Aorta (tissue), 5 donors: Measurements from ENCODE around the gene EPHA3. TPM values are rescaled to one million over a fixed set of nuclear protein-coding genes. Genes with fewer than 3 reads are reported as not detected.
A peak's percentile ranks its signal among the peaks of the same experiment; 100 is the strongest.

ENCODE experiments used
- ATAC-seq: fragments of 200-7000 bp; cut with Tn5 transposase; one replicate; pipeline ENCODE4 v1.9.1; 2022; ENCODE audit warnings: moderate library complexity; ENCODE audit not compliant: low FRiP score
- DNase-seq, 2 donors: peaks; one replicate each; pipeline ENCODE4 v3.0.0-alpha.2; 2020
- H3K27ac ChIP-seq, 2 donors: one replicate each; pipeline ENCODE4 v1.5.1; 2013; ENCODE audit warnings: low read length in 2 of 2, mild to moderate bottlenecking in 2 of 2, moderate library complexity in 2 of 2, control low read depth in 1 of 2, inconsistent platforms in 1 of 2, low read depth in 1 of 2
- H3K27me3 ChIP-seq, 2 donors: one replicate each; pipeline ENCODE4 v1.6.1; 2013; ENCODE audit warnings: control low read depth in 1 of 2, low read length in 1 of 2, mild to moderate bottlenecking in 1 of 2, moderate library complexity in 1 of 2; ENCODE audit not compliant: insufficient read depth in 2 of 2, control insufficient read depth in 1 of 2
- H3K36me3 ChIP-seq, 2 donors: one replicate each; pipeline ENCODE4 v1.6.1; 2013; ENCODE audit warnings: control low read depth in 1 of 2, low read length in 1 of 2, mild to moderate bottlenecking in 1 of 2; ENCODE audit not compliant: insufficient read depth in 2 of 2, control insufficient read depth in 1 of 2
- H3K4me1 ChIP-seq, 2 donors: one replicate each; pipeline ENCODE4 v1.6.1; 2013; ENCODE audit warnings: low read length in 2 of 2, control low read depth in 1 of 2, mild to moderate bottlenecking in 1 of 2, moderate library complexity in 1 of 2; ENCODE audit not compliant: insufficient read depth in 2 of 2, control insufficient read depth in 1 of 2
- H3K4me3 ChIP-seq, 2 donors: one replicate each; pipeline ENCODE4 v1.5.1; 2013; ENCODE audit warnings: low read length in 2 of 2, control low read depth in 1 of 2, mild to moderate bottlenecking in 1 of 2
- H3K9me3 ChIP-seq: one replicate; pipeline ENCODE4 v1.6.1; 2013; ENCODE audit warnings: mild to moderate bottlenecking, low read length; ENCODE audit not compliant: control insufficient read depth
- WGBS, 2 donors: extraction: QIAGEN DNeasy Blood & Tissue Kit; methylation state at CpG; one replicate each; pipeline ENCODE4 v1.1.7; 2013; 5-methylcytosine and 5-hydroxymethylcytosine counted together
- intact Hi-C, 2 donors: fragments of 100-400 bp; cut with DNase I; formaldehyde crosslinking; loops; one replicate each; pipeline versions ENCODE4 v1.14.2 to v1.15.0; 2022
- polyA plus RNA-seq, 2 donors: library from polyadenylated mRNA; stranded (reverse); fragments of 200-250 nt; gene quantifications; one replicate each; pipeline ENCODE4 v1.2.3, GENCODE V29; 2013
- total RNA-seq, 2 donors: library from RNA; stranded (reverse); fragmentation: NEBNext Ultra II Directional; extraction: Animal tissue kit (Norgen Biotek cat#: 25700); gene quantifications; one replicate each; pipeline ENCODE4 v1.2.1, GENCODE V29; 2021
- donor health status: healthy with polysubstance abuse.
- donor health status: Bipolar disorder and iron deficiency.
- donor health status: DM: no; HTN: no; CAD: no.
- donor health status: DM: no; HTN: no; CAD: no.
- donor health status: DM: yes; HTN: yes; CAD: no.

EPHA3 gene
- total and polyA plus RNA-seq, 4 donors = 1.0 to 19.3 (median 6.7) TPM

- Histone ChIP-seq H3K27me3 (no peaks in the 10 kb centered on the region), H3K36me3 (no peaks in the 10 kb centered on the region), H3K4me1 (no peaks in the 10 kb centered on the region), H3K9me3 (no peaks in the 10 kb centered on the region), H3K27ac (no peak overlapping the region), H3K4me3 (no peak overlapping the region)
- ATAC-seq (no peak), DNase-seq (no peak)
- 84 to 86% methylated on average over 3 of the region's 3 CpGs for WGBS, 2 donors
- intact Hi-C loops = loop anchor here in 1 of 2 donors (10.0 kb wide), 1 partner anchor 893 kb away; no protein-coding TSS in a partner anchor
Observed at GRCh38 chr3:89098173-89098572, 9.2 kb upstream of the EPHA3 start.

- Histone ChIP-seq H3K9me3 (peaks cover 1% of the 10 kb centered on the region), H3K27me3 (no peaks in the 10 kb centered on the region), H3K4me1 (no peaks in the 10 kb centered on the region), H3K36me3 (no peaks in the 10 kb centered on the region), H3K4me3 (no peak overlapping the region), H3K27ac (no peak overlapping the region)
- DNase-seq (no peak), ATAC-seq (peak; percentile 83)
- 23 to 24% methylated on average over 8 of the region's 8 CpGs for WGBS, 2 donors
- intact Hi-C loops = loop anchor here in 1 of 2 donors (10.0 kb wide), 1 partner anchor 894 kb away; no protein-coding TSS in a partner anchor
Observed at GRCh38 chr3:89098964-89099585, 8.3 kb upstream of the EPHA3 start.

- ATAC-seq (no peak), DNase-seq (no peak)
- H3K27ac ChIP-seq = no peak overlapping the region
- H3K9me3 ChIP-seq = peaks cover 1% of the 10 kb centered on the region
- no peaks in the 10 kb centered on the region for H3K27me3 ChIP-seq
- H3K4me3 ChIP-seq = no peak overlapping the region
- intact Hi-C loops = no loop called here
- H3K4me1 ChIP-seq = peaks cover 0 to 1% of the 10 kb centered on the region in 2 donors
- no peaks in the 10 kb centered on the region for H3K36me3 ChIP-seq
Observed at GRCh38 chr3:89101251-89101650, 6.2 kb upstream of the EPHA3 start.

GRCh38 chr3:89101921-89102320 lies 5.5 kb upstream of the EPHA3 start:
- 90 to 98% methylated on average over 1 of the region's 1 CpG for WGBS, 2 donors
- Histone ChIP-seq H3K4me1 (peaks cover 0 to 1% of the 10 kb centered on the region in 2 donors), H3K4me3 (no peak overlapping the region), H3K36me3 (no peaks in the 10 kb centered on the region), H3K27me3 (no peaks in the 10 kb centered on the region), H3K27ac (no peak overlapping the region), H3K9me3 (peaks cover 1% of the 10 kb centered on the region)
- intact Hi-C loops = no loop called here
- ATAC-seq (no peak), DNase-seq (no peak)

GRCh38 chr3:89104499-89104898 lies 2.9 kb upstream of the EPHA3 start:
- peaks cover 0 to 1% of the 10 kb centered on the region in 2 donors for H3K4me1 ChIP-seq
- H3K36me3 ChIP-seq = no peaks in the 10 kb centered on the region
- no peak for ATAC-seq
- DNase-seq = no peak
- intact Hi-C loops = no loop called here
- no peak overlapping the region for H3K27ac ChIP-seq
- H3K9me3 ChIP-seq = peaks cover 1% of the 10 kb centered on the region
- no peak overlapping the region for H3K4me3 ChIP-seq
- 71 to 75% methylated on average over 3 of the region's 3 CpGs for WGBS, 2 donors
- H3K27me3 ChIP-seq = no peaks in the 10 kb centered on the region

- no peak for DNase-seq
- no peaks in the 10 kb centered on the region for H3K36me3 ChIP-seq
- H3K4me3 ChIP-seq = no peak overlapping the region
- WGBS, 2 donors = 93 to 97% methylated on average over 1 of the region's 1 CpG
- no peaks in the 10 kb centered on the region for H3K27me3 ChIP-seq
- intact Hi-C loops = no loop called here
- H3K4me1 ChIP-seq = peaks cover 0 to 1% of the 10 kb centered on the region in 2 donors
- ATAC-seq = no peak
- no peak overlapping the region for H3K27ac ChIP-seq
- peaks cover 1% of the 10 kb centered on the region for H3K9me3 ChIP-seq
Observed at GRCh38 chr3:89105503-89105902, 1.9 kb upstream of the EPHA3 start.

GRCh38 chr3:89108291-89108550 lies 800 bp downstream of the EPHA3 start:
- Histone ChIP-seq H3K27me3 (no peaks in the 10 kb centered on the region), H3K4me1 (peaks cover 0 to 1% of the 10 kb centered on the region in 2 donors), H3K4me3 (no peak overlapping the region), H3K9me3 (peaks cover 1% of the 10 kb centered on the region), H3K36me3 (no peaks in the 10 kb centered on the region), H3K27ac (no peak overlapping the region)
- ATAC-seq (no peak), DNase-seq (no peak)
- 39 to 43% methylated on average over 5 of the region's 5 CpGs for WGBS, 2 donors
- intact Hi-C loops = no loop called here

GRCh38 chr3:89113344-89113743 lies 5.9 kb downstream of the EPHA3 start:
- no peaks in the 10 kb centered on the region for H3K27me3 ChIP-seq
- no peak overlapping the region for H3K4me3 ChIP-seq
- no peak for ATAC-seq
- 68 to 69% methylated on average over 4 of the region's 4 CpGs for WGBS, 2 donors
- no peaks in the 10 kb centered on the region for H3K4me1 ChIP-seq
- DNase-seq = no peak
- intact Hi-C loops = no loop called here
- no peaks in the 10 kb centered on the region for H3K9me3 ChIP-seq
- no peaks in the 10 kb centered on the region for H3K36me3 ChIP-seq
- no peak overlapping the region for H3K27ac ChIP-seq

DNA sequence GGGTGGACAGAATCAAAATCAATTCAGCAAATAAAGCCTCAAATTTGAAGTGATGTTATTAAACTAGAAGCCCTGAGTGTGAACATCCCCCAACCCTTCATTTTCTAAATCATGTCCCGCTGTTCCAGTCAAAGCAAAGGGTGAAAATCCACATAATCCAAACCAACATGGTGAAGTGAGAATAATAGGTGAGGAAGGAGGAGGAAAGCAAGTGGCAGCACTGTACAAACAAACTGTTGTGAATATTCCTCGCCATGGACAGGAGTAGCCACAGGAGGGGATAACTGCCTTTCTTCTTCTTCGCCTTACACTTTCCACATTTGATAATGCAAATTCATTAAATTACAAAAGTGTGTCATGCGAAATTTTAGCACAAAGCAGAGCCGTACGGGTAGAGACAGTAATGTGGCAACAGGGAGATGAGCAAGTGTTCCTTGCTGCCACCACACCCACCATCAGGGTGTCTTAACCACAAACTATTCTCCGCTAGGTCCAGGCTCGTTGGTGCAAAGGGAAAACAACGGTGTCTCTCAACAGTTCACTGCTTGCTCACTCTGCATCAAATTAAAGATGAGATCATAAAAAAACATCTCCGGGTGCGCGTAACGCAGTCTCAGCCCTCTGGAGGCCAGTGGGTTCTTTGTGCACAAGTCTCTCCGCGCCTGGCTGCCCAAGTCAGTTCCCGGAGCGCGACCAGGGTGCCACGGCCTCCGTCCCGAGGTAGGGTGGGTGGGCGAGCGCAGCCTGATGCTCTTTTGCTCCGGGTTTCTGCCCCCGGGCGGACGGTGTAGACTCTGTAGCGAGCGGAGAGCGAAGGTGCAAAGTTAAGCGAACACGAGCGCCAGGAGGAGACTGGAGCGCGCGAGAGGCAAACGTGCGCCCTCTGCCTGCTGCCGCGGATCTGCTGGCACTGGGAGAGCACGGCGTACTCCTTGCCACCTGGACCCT lies 6.7 kb downstream of the EPHA3 start:
- intact Hi-C loops = no loop called here
- DNase-seq (peak; percentile 62 to 82), ATAC-seq (peak; percentile 92)
- 5 to 7% methylated on average over 31 to 42 of the region's 42 CpGs for WGBS, 2 donors
- peak overlapping the region; percentile 32 to 39 for H3K4me3 ChIP-seq
- H3K27me3 ChIP-seq = no peaks in the 10 kb centered on the region
- H3K36me3 ChIP-seq = no peaks in the 10 kb centered on the region
- no peak overlapping the region for H3K27ac ChIP-seq
- no peaks in the 10 kb centered on the region for H3K4me1 ChIP-seq
- no peaks in the 10 kb centered on the region for H3K9me3 ChIP-seq
